ENCODE data around the gene KIRREL3. TPM values are rescaled to one million over a fixed set of nuclear protein-coding genes. Genes with fewer than 3 reads are reported as not detected.

The KIRREL3 gene
- total RNA-seq, 2 donors from 2014 or later = 0.61 to 0.64 TPM

DNA sequence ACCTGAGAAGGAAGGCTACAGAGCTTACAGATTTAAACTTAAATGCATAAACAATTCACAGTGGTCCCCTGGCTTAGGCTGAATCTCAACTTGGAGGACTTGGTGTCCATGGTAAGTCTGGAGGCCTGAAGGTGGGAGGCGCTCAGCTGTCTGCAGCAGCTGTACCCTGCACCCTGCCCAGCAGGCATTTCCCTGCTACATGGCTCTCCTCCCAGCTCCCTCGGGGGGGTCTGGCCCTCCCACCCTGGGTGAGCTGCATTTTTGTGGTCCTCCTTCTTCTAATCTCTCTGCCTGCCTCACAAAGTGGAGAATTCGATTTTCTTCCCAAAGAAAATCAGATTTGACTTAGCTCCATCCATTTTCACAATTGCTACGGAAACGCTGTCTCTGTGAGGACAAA is 273.2 kb downstream of the KIRREL3 start:
- Histone ChIP-seq H3K9ac (ENCODE audit: low read depth in 2 of 2, low read length in 2 of 2) (no peak overlapping the region), H3K9me3 (no peaks in the 10 kb centered on the region), H3K36me3 (no peaks in the 10 kb centered on the region), H3K4me1 (no peaks in the 10 kb centered on the region), H3K27ac (no peak overlapping the region), H3K4me3 (no peak overlapping the region), H3K27me3 (no peaks in the 10 kb centered on the region)
- DNase-seq = no peak
- TF ChIP-seq, protein P1, sequence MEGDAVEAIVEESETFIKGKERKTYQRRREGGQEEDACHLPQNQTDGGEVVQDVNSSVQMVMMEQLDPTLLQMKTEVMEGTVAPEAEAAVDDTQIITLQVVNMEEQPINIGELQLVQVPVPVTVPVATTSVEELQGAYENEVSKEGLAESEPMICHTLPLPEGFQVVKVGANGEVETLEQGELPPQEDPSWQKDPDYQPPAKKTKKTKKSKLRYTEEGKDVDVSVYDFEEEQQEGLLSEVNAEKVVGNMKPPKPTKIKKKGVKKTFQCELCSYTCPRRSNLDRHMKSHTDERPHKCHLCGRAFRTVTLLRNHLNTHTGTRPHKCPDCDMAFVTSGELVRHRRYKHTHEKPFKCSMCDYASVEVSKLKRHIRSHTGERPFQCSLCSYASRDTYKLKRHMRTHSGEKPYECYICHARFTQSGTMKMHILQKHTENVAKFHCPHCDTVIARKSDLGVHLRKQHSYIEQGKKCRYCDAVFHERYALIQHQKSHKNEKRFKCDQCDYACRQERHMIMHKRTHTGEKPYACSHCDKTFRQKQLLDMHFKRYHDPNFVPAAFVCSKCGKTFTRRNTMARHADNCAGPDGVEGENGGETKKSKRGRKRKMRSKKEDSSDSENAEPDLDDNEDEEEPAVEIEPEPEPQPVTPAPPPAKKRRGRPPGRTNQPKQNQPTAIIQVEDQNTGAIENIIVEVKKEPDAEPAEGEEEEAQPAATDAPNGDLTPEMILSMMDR (IDR thresholded peaks at IDR 0.05) = no peak
- intact Hi-C loops (cut with DNase I) = no loop called here

DNA sequence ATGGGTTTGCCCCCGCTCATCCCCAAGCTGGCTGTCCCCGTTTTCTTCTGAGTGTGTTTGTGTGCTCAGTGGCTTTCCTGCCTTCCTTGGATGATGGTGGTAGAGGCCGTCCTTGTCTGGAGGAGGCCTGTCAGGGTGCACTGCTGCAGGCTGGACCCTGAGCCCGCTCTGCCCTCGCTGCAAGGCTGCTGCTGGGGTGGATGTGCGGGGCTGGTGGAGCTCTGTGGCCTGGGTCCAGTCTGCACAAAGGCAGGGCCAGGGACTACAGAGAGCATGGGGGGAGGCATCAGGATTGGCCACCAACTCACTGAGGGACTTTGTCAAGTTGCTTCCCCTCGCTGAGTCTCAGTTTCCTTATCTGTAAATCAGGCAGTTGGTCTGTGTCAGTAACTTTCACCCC is 275.0 kb downstream of the KIRREL3 start:
- Histone ChIP-seq H3K4me1 (no peaks in the 10 kb centered on the region), H3K9me3 (no peaks in the 10 kb centered on the region), H3K9ac (ENCODE audit: low read depth in 2 of 2, low read length in 2 of 2) (no peak overlapping the region), H3K27me3 (no peaks in the 10 kb centered on the region), H3K27ac (no peak overlapping the region), H3K4me3 (no peak overlapping the region), H3K36me3 (no peaks in the 10 kb centered on the region)
- DNase-seq = no peak
- TF ChIP-seq, protein P1 (IDR thresholded peaks at IDR 0.05) = no peak
- intact Hi-C loops (cut with DNase I) = no loop called here

DNA sequence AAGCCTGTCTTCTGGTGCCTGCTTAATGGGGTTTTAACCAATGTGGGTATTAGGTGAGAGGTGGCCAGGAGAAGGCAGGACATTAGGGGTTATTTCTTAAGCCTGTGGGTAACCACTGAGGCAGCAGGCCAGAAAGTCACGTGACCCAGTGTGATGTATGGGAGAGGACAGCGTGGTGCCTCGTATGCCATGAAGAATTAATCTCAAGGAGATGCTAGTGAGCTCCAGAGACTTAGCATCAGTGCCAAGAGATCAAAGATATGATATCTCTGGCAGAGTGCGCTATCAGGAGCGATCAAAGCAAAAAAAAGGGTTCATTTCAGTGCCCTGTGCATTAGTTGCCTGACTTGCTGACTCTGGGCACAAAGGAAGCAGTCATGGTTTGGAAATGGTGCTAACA is 275.5 kb downstream of the KIRREL3 start:
- intact Hi-C loops (cut with DNase I) = no loop called here

DNA sequence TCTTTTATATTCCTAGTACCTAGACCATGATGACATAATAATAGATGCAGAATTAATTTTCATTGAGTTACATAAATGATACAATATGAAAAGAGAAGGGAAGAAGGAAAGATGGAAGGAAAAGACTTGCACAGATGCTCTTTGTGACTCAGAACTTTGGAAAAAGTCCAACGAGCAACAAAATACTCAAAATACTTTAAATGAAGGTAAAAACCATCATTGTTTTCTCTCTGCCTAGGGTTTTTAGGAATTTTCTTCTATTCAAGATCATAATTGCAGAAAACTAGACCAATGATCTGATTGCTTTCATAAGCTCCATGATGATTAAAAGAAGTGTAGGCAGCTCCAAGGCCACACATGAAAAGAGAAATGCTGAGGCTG is 276.9 kb downstream of the KIRREL3 start:
- Histone ChIP-seq H3K27me3 (no peaks in the 10 kb centered on the region), H3K27ac (no peak overlapping the region), H3K9me3 (no peaks in the 10 kb centered on the region), H3K4me3 (no peak overlapping the region), H3K4me1 (no peaks in the 10 kb centered on the region), H3K36me3 (no peaks in the 10 kb centered on the region), H3K9ac (ENCODE audit: low read depth in 2 of 2, low read length in 2 of 2) (no peak overlapping the region)
- TF ChIP-seq, protein P1 (IDR thresholded peaks at IDR 0.05) = no peak
- DNase-seq = no peak
- intact Hi-C loops (cut with DNase I) = no loop called here

More for the DNA sequence above, 275.5 kb downstream of the KIRREL3 start:
- H3K27ac ChIP-seq = no peak overlapping the region
- no peak overlapping the region for H3K4me3 ChIP-seq
- H3K36me3 ChIP-seq = no peaks in the 10 kb centered on the region
- TF ChIP-seq, protein P1 (IDR thresholded peaks at IDR 0.05) = no peak
- DNase-seq = no peak
- no peaks in the 10 kb centered on the region for H3K27me3 ChIP-seq
- H3K9me3 ChIP-seq = no peaks in the 10 kb centered on the region
- H3K4me1 ChIP-seq = no peaks in the 10 kb centered on the region
- no peak overlapping the region for H3K9ac ChIP-seq (ENCODE audit: low read depth in 2 of 2, low read length in 2 of 2)

DNA sequence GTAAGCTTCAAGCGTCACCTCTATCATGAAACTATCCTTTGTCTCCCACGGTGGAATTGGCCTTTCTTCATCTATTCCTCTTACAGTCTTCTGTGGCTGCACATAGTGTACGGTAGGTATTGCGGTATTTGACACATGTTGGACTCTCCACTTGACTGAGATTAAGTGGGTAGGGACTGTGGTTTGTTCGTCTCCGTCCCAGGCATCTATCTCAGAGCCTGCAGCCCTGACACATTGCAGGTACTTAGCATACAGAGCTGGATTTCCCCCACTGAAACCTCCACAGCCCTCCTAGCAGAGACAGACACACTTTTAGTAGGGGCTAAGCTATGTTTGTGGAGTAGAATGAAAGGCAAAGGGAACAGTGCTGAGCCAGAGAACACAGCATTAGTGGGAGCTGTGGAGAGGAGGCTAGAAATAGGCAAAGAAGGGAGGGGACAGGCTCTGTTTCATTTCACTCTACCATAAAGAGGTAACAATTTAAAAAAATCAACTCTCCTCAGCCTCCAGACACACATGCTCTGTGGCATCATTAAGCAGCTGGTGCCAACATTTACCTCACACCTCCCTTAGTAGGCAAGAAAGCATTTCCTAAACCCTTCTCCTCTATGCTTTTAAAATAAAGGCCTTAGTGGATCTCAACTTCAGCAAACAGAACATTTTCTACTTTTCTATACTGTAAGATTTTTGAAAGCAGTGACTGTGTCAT is 277.5 kb downstream of the KIRREL3 start:
- no peak overlapping the region for H3K9ac ChIP-seq (ENCODE audit: low read depth in 2 of 2, low read length in 2 of 2)
- H3K4me3 ChIP-seq = no peak overlapping the region
- intact Hi-C loops (cut with DNase I) = no loop called here
- no peaks in the 10 kb centered on the region for H3K9me3 ChIP-seq
- TF ChIP-seq, protein P1 (IDR thresholded peaks at IDR 0.05) = no peak
- no peak for DNase-seq
- H3K36me3 ChIP-seq = no peaks in the 10 kb centered on the region
- no peaks in the 10 kb centered on the region for H3K27me3 ChIP-seq
- no peaks in the 10 kb centered on the region for H3K4me1 ChIP-seq
- H3K27ac ChIP-seq = no peak overlapping the region
